ENCODE results near the gene SEMA3B. TPM values are rescaled to one million over a fixed set of nuclear protein-coding genes. Genes with fewer than 3 reads are reported as not detected.
A peak's percentile ranks its signal among the peaks of the same experiment; 100 is the strongest.

The SEMA3B gene
- total and polyA plus RNA-seq, 9 of the 15 experiments (the other 6 are each of a cell fraction or from before 2014, with no cell fraction given): 0.03 to 1.8 (median 0.55) TPM; not detected in 1

- TF ChIP-seq TOE1 (IDR thresholded peaks at IDR 0.05; ENCODE audit: borderline replicate concordance) (no peak), TOE1 (CRISPR knock-in tag; IDR thresholded peaks at IDR 0.05; ENCODE audit: borderline replicate concordance, low read depth) (no peak), KAT7 (CRISPR knock-in tag; IDR thresholded peaks at IDR 0.05; ENCODE audit: borderline replicate concordance) (peak; percentile 73; the same call in 1 of the 2 replicates), SMAD1 (IDR thresholded peaks at IDR 0.05; ENCODE audit: low read depth, low read length, partially characterized antibody) (no peak), MAX (CRISPR knock-in tag; IDR thresholded peaks at IDR 0.05) (peak; percentile 95), KAT2B (IDR thresholded peaks at IDR 0.05; ENCODE audit: low read depth, low read length) (no peak), PCBP1 (IDR thresholded peaks at IDR 0.05; ENCODE audit: low read depth, low read length, poor library complexity, severe bottlenecking) (no peak), ZNF395 (CRISPR knock-in tag; IDR thresholded peaks at IDR 0.05) (peak; percentile 98), NFATC3 (IDR thresholded peaks at IDR 0.05) (no peak), EP400 (IDR thresholded peaks at IDR 0.05) (peak; percentile 90), NR0B1 (IDR thresholded peaks at IDR 0.05; ENCODE audit: partially characterized antibody) (no peak), L3MBTL2 (IDR thresholded peaks at IDR 0.05) (peak; percentile 82), SRSF7 (optimal IDR thresholded peaks at IDR 0.05; ENCODE audit: low read depth, low read length) (no peak), FOXK1 (CRISPR knock-in tag; IDR thresholded peaks at IDR 0.05; ENCODE audit: borderline replicate concordance) (no peak), NRF1 (conservative IDR thresholded peaks at IDR 0.05 in 1 of 2, IDR thresholded peaks at IDR 0.05 in 1 of 2) (peak; percentile 87 to 90), GATAD2B (IDR thresholded peaks at IDR 0.05; ENCODE audit: borderline replicate concordance) (no peak), AFF4 (CRISPR knock-in tag; IDR thresholded peaks at IDR 0.05) (0 out of 2 replicates have a peak, but pooled peaks have one; percentile 70), NR2C1 (IDR thresholded peaks at IDR 0.05) (peak; percentile 78), NR2C1 (tag; IDR thresholded peaks at IDR 0.05) (peak; percentile 92), XRCC5 (IDR thresholded peaks at IDR 0.05; ENCODE audit: low read depth, low read length) (no peak; the same call in 1 of the 2 replicates), ZNF316 (IDR thresholded peaks at IDR 0.05) (no peak), TBP (optimal IDR thresholded peaks at IDR 0.05; ENCODE audit: low read depth, low read length) (peak; percentile 63)
Measured at GRCh38 chr3:50292159-50293078, 23.5 kb downstream of the SEMA3B start, which contains the start of gene IFRD2 (continued).
